ENCODE data around the gene TAS1R3.

- TF ChIP-seq TAF1 (IDR thresholded peaks at IDR 0.05; ENCODE audit: borderline replicate concordance, insufficient read depth, low read length) (no peak), POLR2AphosphoS5 (IDR thresholded peaks at IDR 0.05; ENCODE audit: low read depth, low read length) (no peak), FOXP2 (optimal IDR thresholded peaks at IDR 0.05; ENCODE audit: borderline replicate concordance, extremely low read depth, extremely low read length, insufficient read depth) (no peak)
Observed at GRCh38 chr1:1294250-1294890, 36.7 kb upstream of the TAS1R3 start.

Measured in PFSK-1 (cell line).